ENCODE data around the gene TRNP1. TPM values are rescaled to one million over a fixed set of nuclear protein-coding genes. Genes with fewer than 3 reads are reported as not detected.

Gene TRNP1
- total RNA-seq, 2 donors from 2014 or later: 14.3 to 21.2 TPM

- H3K9me3 Mint-ChIP-seq: peaks cover 6% of the 10 kb centered on the region
- Histone ChIP-seq H3K4me1 (ENCODE audit: control insufficient read depth, insufficient read depth, low read length) (no peaks in the 10 kb centered on the region), H3K9me3 (ENCODE audit: control insufficient read depth, low read length) (no peaks in the 10 kb centered on the region), H3K4me3 (ENCODE audit: low read length) (peak overlapping the region; percentile 80), H3K36me3 (ENCODE audit: control insufficient read depth, insufficient read depth, low read length) (no peaks in the 10 kb centered on the region), H3K27me3 (ENCODE audit: control insufficient read depth, insufficient read depth, low read length, poor library complexity, severe bottlenecking) (peaks cover 37% of the 10 kb centered on the region), H3K27ac (ENCODE audit: low read depth, low read length) (no peak overlapping the region), H3K9ac (ENCODE audit: extremely low read depth, low read length, poor library complexity, severe bottlenecking) (no peak overlapping the region)
- 16 to 42% methylated on average over 4 to 13 of the region's 13 CpGs for WGBS, 2 experiments (ENCODE audit: insufficient coverage in 1 of 2, insufficient read length in 1 of 2)
- DNase-seq: no peak
- no peak for TF ChIP-seq CTCF (conservative IDR thresholded peaks at IDR 0.05)
- H3K36me3 Mint-ChIP-seq (ENCODE audit: low read depth): peaks cover 11% of the 10 kb centered on the region
- peak overlapping the region; percentile 77 for H3K4me3 Mint-ChIP-seq
- no peak overlapping the region for H3K27ac Mint-ChIP-seq
- H3K27me3 Mint-ChIP-seq (ENCODE audit: insufficient read depth): no peaks in the 10 kb centered on the region
- H3K4me1 Mint-ChIP-seq: peaks cover 18% of the 10 kb centered on the region
Observed at GRCh38 chr1:26959270-26959669, 34.2 kb upstream of the TRNP1 start.

- Histone ChIP-seq H3K36me3 (ENCODE audit: control insufficient read depth, insufficient read depth, low read length) (no peaks in the 10 kb centered on the region), H3K4me1 (ENCODE audit: control insufficient read depth, insufficient read depth, low read length) (no peaks in the 10 kb centered on the region), H3K9me3 (ENCODE audit: control insufficient read depth, low read length) (no peaks in the 10 kb centered on the region), H3K27me3 (ENCODE audit: control insufficient read depth, insufficient read depth, low read length, poor library complexity, severe bottlenecking) (peaks cover 37% of the 10 kb centered on the region), H3K27ac (ENCODE audit: low read depth, low read length) (no peak within 1 kb of the TSS), H3K4me3 (ENCODE audit: low read length) (peak within 1 kb of the TSS; percentile 80), H3K9ac (ENCODE audit: extremely low read depth, low read length, poor library complexity, severe bottlenecking) (peak within 1 kb of the TSS; percentile 41)
- peak; percentile 65 for TF ChIP-seq CTCF (conservative IDR thresholded peaks at IDR 0.05)
- Mint-ChIP-seq H3K27me3 (ENCODE audit: insufficient read depth) (no peaks in the 10 kb centered on the region), H3K36me3 (ENCODE audit: low read depth) (peaks cover 11% of the 10 kb centered on the region), H3K4me3 (peak within 1 kb of the TSS; percentile 77), H3K4me1 (peaks cover 18% of the 10 kb centered on the region), H3K27ac (peak within 1 kb of the TSS; percentile 90), H3K9me3 (peaks cover 6% of the 10 kb centered on the region)
- peak; percentile 96 for DNase-seq
- 1 to 10% methylated on average over 9 to 86 of the region's 86 CpGs for whole genome bisulfite sequencing, 2 experiments (ENCODE audit: insufficient coverage in 1 of 2, insufficient read length in 1 of 2)
Observed at GRCh38 chr1:26959722-26960624, 33.5 kb upstream of the TRNP1 start, which contains the start of gene KDF1. Gene KDF1, minus strand, starts transcription at chr1:26960468. Its CDS starts 8,088 bp downstream, at chr1:26952380.

- H3K4me1 Mint-ChIP-seq: peaks cover 18% of the 10 kb centered on the region
- peaks cover 11% of the 10 kb centered on the region for H3K36me3 Mint-ChIP-seq (ENCODE audit: low read depth)
- DNase-seq: no peak
- Histone ChIP-seq H3K4me3 (ENCODE audit: low read length) (peak overlapping the region; percentile 80), H3K27me3 (ENCODE audit: control insufficient read depth, insufficient read depth, low read length, poor library complexity, severe bottlenecking) (peaks cover 37% of the 10 kb centered on the region), H3K36me3 (ENCODE audit: control insufficient read depth, insufficient read depth, low read length) (no peaks in the 10 kb centered on the region), H3K4me1 (ENCODE audit: control insufficient read depth, insufficient read depth, low read length) (no peaks in the 10 kb centered on the region), H3K27ac (ENCODE audit: low read depth, low read length) (no peak overlapping the region), H3K9me3 (ENCODE audit: control insufficient read depth, low read length) (no peaks in the 10 kb centered on the region), H3K9ac (ENCODE audit: extremely low read depth, low read length, poor library complexity, severe bottlenecking) (no peak overlapping the region)
- peak overlapping the region; percentile 90 for H3K27ac Mint-ChIP-seq
- no peak for TF ChIP-seq CTCF (conservative IDR thresholded peaks at IDR 0.05)
- 11 to 19% methylated on average over 3 of the region's 3 CpGs for WGBS, 2 experiments (ENCODE audit: insufficient coverage in 1 of 2, insufficient read length in 1 of 2)
- H3K9me3 Mint-ChIP-seq: peaks cover 6% of the 10 kb centered on the region
- H3K4me3 Mint-ChIP-seq: peak overlapping the region; percentile 77
- H3K27me3 Mint-ChIP-seq (ENCODE audit: insufficient read depth): no peaks in the 10 kb centered on the region
Observed at GRCh38 chr1:26960625-26960966, 32.9 kb upstream of the TRNP1 start.

All from endodermal cell (in vitro differentiated cells).